HCT116 (cell line): Measurements from ENCODE around the gene CAMSAP1. TPM values are rescaled to one million over a fixed set of nuclear protein-coding genes. Genes with fewer than 3 reads are reported as not detected.

ENCODE experiments used
- ATAC-seq: fragments of 200-7000 bp; cut with Tn5 transposase; 2 replicates; pipeline ENCODE4 v1.9.1; 2020; ENCODE audit warnings: mild to moderate bottlenecking, moderate library complexity
- BruUV-seq: library from RNA; stranded (reverse); fragments of 400-500 nt; replicated peaks from 2 replicates; lab custom pipeline; 2021; lab: Mats Ljungman, UMichigan
- CTCF ChIA-PET: fragments of 300-600 bp; sonication (Branson Sonifier 250); formaldehyde crosslinking; loops from one replicate; lab custom pipeline; 2021; ENCODE audit warnings: antibody characterized with exemption; lab: Charles Lee
- POLR2A ChIA-PET: fragments of 300-600, 350-600 bp; sonication (Branson Sonifier 250); formaldehyde crosslinking; loops from one replicate; lab custom pipeline; 2021; ENCODE audit warnings: antibody characterized with exemption; lab: Charles Lee
- RAD21 ChIA-PET, 2 experiments: fragments of 300-600 bp; sonication (Branson Sonifier 250); formaldehyde crosslinking; loops; one replicate each; lab custom pipeline; 2023; ENCODE audit warnings: low total read pairs in 2 of 2; ENCODE audit not compliant: uncharacterized antibody in 2 of 2, unreplicated experiment in 2 of 2, low non-redundant PET in 1 of 2; lab: Charles Lee
- DNase-seq: peaks from one replicate; pipeline ENCODE4 v3.0.0-alpha.2; 2010; ENCODE audit warnings: low read depth, low spot score
- H2AFZ ChIP-seq: fragments of 200-600 bp; shearing (Covaris generic), sonication (generic); 2 replicates; pipeline ENCODE4 v1.6.1; 2017; ENCODE audit warnings: low read depth, mixed run types, mixed read lengths, antibody characterized with exemption, low read length; ENCODE audit not compliant: poor library complexity, severe bottlenecking
- H3K27ac ChIP-seq: 2 replicates; pipeline ENCODE4 v1.5.1; 2012; ENCODE audit warnings: low read depth, low read length
- H3K27me3 ChIP-seq: fragments of 200-600 bp; sonication (generic); 2 replicates; pipeline ENCODE4 v1.6.1; 2016; ENCODE audit warnings: mixed run types, low read length, mixed read lengths; ENCODE audit not compliant: insufficient read depth
- H3K36me3 ChIP-seq, 2 experiments: fragments of 200-500 bp in 1 of 2; fragments of 200-600 bp in 1 of 2; sonication (Bioruptor generic) in 1 of 2; sonication (generic) in 1 of 2; 2 replicates each; pipeline versions ENCODE4 v1.5.1 to v1.6.1; 2014 to 2016; ENCODE audit warnings: low read length in 2 of 2, inconsistent platforms in 1 of 2, mixed read lengths in 1 of 2, mixed run types in 1 of 2; ENCODE audit not compliant: insufficient read depth in 2 of 2, control insufficient read depth in 1 of 2
- H3K4me1 ChIP-seq, 2 experiments: fragments of 200-600 bp in 1 of 2; sonication (generic) in 1 of 2; 2 replicates each; pipeline versions ENCODE4 v1.5.1 to v1.6.1; 2012 to 2017; ENCODE audit warnings: low read length in 2 of 2, inconsistent platforms in 1 of 2, mild to moderate bottlenecking in 1 of 2, mixed read lengths in 1 of 2, mixed run types in 1 of 2, moderate library complexity in 1 of 2; ENCODE audit not compliant: insufficient read depth in 2 of 2, control insufficient read depth in 1 of 2
- H3K4me2 ChIP-seq: fragments of 200-600 bp; sonication (generic); 2 replicates; pipeline ENCODE4 v1.6.1; 2017; ENCODE audit warnings: mixed run types, low read length, mixed read lengths
- H3K4me3 ChIP-seq, 2 experiments: fragments of 200-600 bp in 1 of 2; sonication (generic) in 1 of 2; replicated peaks in 1 of 2; 2 replicates each; pipeline ENCODE4 v1.5.1; 2011 to 2016; ENCODE audit warnings: low read length in 2 of 2, control low read depth in 1 of 2, low read depth in 1 of 2, mild to moderate bottlenecking in 1 of 2, mixed read lengths in 1 of 2, mixed run types in 1 of 2
- H3K79me2 ChIP-seq: fragments of 200-600 bp; sonication (generic); 2 replicates; pipeline ENCODE4 v1.6.1; 2017; ENCODE audit warnings: mild to moderate bottlenecking, mixed run types, low read length, moderate library complexity, mixed read lengths; ENCODE audit not compliant: insufficient read depth
- H3K9ac ChIP-seq: fragments of 200-600 bp; sonication (generic); 2 replicates; pipeline ENCODE4 v1.6.1; 2016; ENCODE audit warnings: low read length, mixed read lengths
- H3K9me2 ChIP-seq: fragments of 200-600 bp; sonication (generic), shearing (Covaris generic); 2 replicates; pipeline ENCODE4 v1.6.1; 2017; ENCODE audit warnings: mixed run types, mild to moderate bottlenecking, moderate library complexity; ENCODE audit not compliant: insufficient read depth
- H3K9me3 ChIP-seq, 2 experiments: fragments of 200-500 bp in 1 of 2; fragments of 200-600 bp in 1 of 2; sonication (Bioruptor generic) in 1 of 2; sonication (generic) in 1 of 2; 2 replicates each; pipeline ENCODE4 v1.6.1; 2014 to 2017; ENCODE audit warnings: low read length in 2 of 2, mixed read lengths in 2 of 2, inconsistent platforms in 1 of 2, low read depth in 1 of 2, mild to moderate bottlenecking in 1 of 2, mixed run types in 1 of 2, moderate library complexity in 1 of 2; ENCODE audit not compliant: control insufficient read depth in 1 of 2, insufficient read depth in 1 of 2
- H4K20me1 ChIP-seq: fragments of 200-600 bp; sonication (generic), shearing (Covaris generic); 2 replicates; pipeline ENCODE4 v1.6.1; 2017; ENCODE audit warnings: mixed run types, mild to moderate bottlenecking, moderate library complexity; ENCODE audit not compliant: insufficient read depth
- ATF3 ChIP-seq: IDR thresholded peaks from 2 replicates; pipeline ENCODE4 v1.6.1; 2012
- EZH2phosphoT487 ChIP-seq: fragments of 200-600 bp; IDR thresholded peaks from 2 replicates; pipeline ENCODE4 v1.6.1; 2018; ENCODE audit warnings: antibody characterized with exemption, borderline replicate concordance
- MAX ChIP-seq: IDR thresholded peaks from 2 replicates; pipeline ENCODE4 v1.6.1; 2012
- POLR2AphosphoS5 ChIP-seq: IDR thresholded peaks from 2 replicates; pipeline ENCODE4 v1.6.1; 2011; ENCODE audit warnings: mild to moderate bottlenecking, low read depth, low read length, moderate library complexity
- REST ChIP-seq: IDR thresholded peaks from 2 replicates; pipeline ENCODE4 v1.6.1; 2012; ENCODE audit warnings: low read depth
- intact Hi-C: fragments of 100-400 bp; cut with micrococcal nuclease; formaldehyde crosslinking; loops from 2 replicates; pipeline ENCODE4 v1.10.0; 2022
- total RNA-seq: library from RNA; stranded (reverse); gene quantifications from one replicate; pipeline ENCODE4 v1.2.1, GENCODE V29; 2021; ENCODE audit not compliant: unreplicated experiment

The CAMSAP1 gene
- total RNA-seq, 1 experiment from 2014 or later, result 33.1 TPM

GRCh38 chr9:135769489-135770202 lies 137.7 kb downstream of the CAMSAP1 start:
- POLR2A ChIA-PET, result no interaction called here
- H3K9ac ChIP-seq, result no peak overlapping the region
- no peak overlapping the region for H3K27ac ChIP-seq
- ATAC-seq (no peak), DNase-seq (no peak)
- no peaks in the 10 kb centered on the region for H3K4me1 ChIP-seq
- CTCF ChIA-PET, result no interaction called here
- intact Hi-C loops, result no loop called here
- no peaks in the 10 kb centered on the region for H3K27me3 ChIP-seq
- peaks cover 5 to 8% of the 10 kb centered on the region in 2 experiments; a peak in 2 of 4 replicates for H3K9me3 ChIP-seq
- BruUV-seq, result no TSS peak
- no peaks in the 10 kb centered on the region for H4K20me1 ChIP-seq
- TF ChIP-seq REST, result no peak
- TF ChIP-seq POLR2AphosphoS5, result no peak
- TF ChIP-seq EZH2phosphoT487, result no peak
- no peak for TF ChIP-seq ATF3
- no peak for TF ChIP-seq MAX
- TF ChIP-seq, all 23 proteins: peak for 0
- RAD21 ChIA-PET, result no interaction called here
- H2AFZ ChIP-seq, result no peak overlapping the region
- no peak overlapping the region for H3K4me2 ChIP-seq
- H3K36me3 ChIP-seq, result no peaks in the 10 kb centered on the region
- H3K79me2 ChIP-seq, result no peaks in the 10 kb centered on the region
- no peaks in the 10 kb centered on the region for H3K9me2 ChIP-seq
- no peak overlapping the region for H3K4me3 ChIP-seq
